ENCODE measurements around the gene GABRB1. TPM values are rescaled to one million over a fixed set of nuclear protein-coding genes. Genes with fewer than 3 reads are reported as not detected.
A peak's percentile ranks its signal among the peaks of the same experiment; 100 is the strongest.

Gene GABRB1
- total and polyA plus RNA-seq, 2 of the 8 experiments (the other 6 are each of a cell fraction or from before 2014, with no cell fraction given): 0.22 to 0.38 TPM

- H3K23ac ChIP-seq (ENCODE audit: insufficient read length): no peak overlapping the region
- H2AFZ ChIP-seq (ENCODE audit: low read length): peak overlapping the region; percentile 45; the same call in 1 of the 2 replicates
- WGBS, 2 experiments (ENCODE audit: extremely low coverage in 1 of 2, insufficient coverage in 1 of 2, insufficient read length in 1 of 2, insufficient replicate concordance in 2 of 2, low coverage in 1 of 2, low lambda C conversion rate in 2 of 2, missing lambda C conversion rate in 1 of 2): 97% methylated on average over 4 of the region's 4 CpGs; no CpG with 5 or more reads in 1 of the 2 experiments
Observed at GRCh38 chr4:47239649-47240048, 208.3 kb downstream of the GABRB1 start.

More at GRCh38 chr4:47239649-47240048, 208.3 kb downstream of the GABRB1 start:
- CTCF ChIA-PET (ENCODE audit: partially characterized antibody): interaction anchor here (1.1 kb wide), 1 partner anchor 10 kb away, joined by 4 read pairs; no protein-coding TSS in a partner anchor
- no peak for DNase-seq (ENCODE audit: low read depth in 1 of 2, low spot score in 2 of 2)
- Histone ChIP-seq H2BK20ac (ENCODE audit: low read length) (no peak overlapping the region), H4K8ac (ENCODE audit: extremely low read depth, insufficient read depth, low read length) (no peak overlapping the region), H2AK5ac (ENCODE audit: low read depth, low read length) (no peak overlapping the region), H2BK12ac (ENCODE audit: low read depth, low read length) (no peak overlapping the region), H3K27me3 (replicated peaks in 1 of 4; ENCODE audit: control insufficient read depth in 3 of 4, extremely low read depth in 1 of 4, insufficient read depth in 3 of 4, low read length in 3 of 4) (no peaks in the 10 kb centered on the region), H3K4me3 (ENCODE audit: extremely low read depth in 1 of 4, insufficient read depth in 2 of 4, low read depth in 3 of 4, low read length in 4 of 4) (no peak overlapping the region), H3K79me1 (ENCODE audit: low read depth, low read length) (no peaks in the 10 kb centered on the region), H3K4me2 (ENCODE audit: insufficient read depth in 1 of 2, low read depth in 2 of 2, low read length in 2 of 2) (no peak overlapping the region), H3K23me2 (ENCODE audit: low read depth, low read length) (no peaks in the 10 kb centered on the region), H3K79me2 (ENCODE audit: control insufficient read depth in 1 of 2, insufficient read depth in 2 of 2, low read length in 2 of 2) (no peaks in the 10 kb centered on the region), H3K4me1 (replicated peaks in 1 of 4; ENCODE audit: control insufficient read depth in 3 of 4, insufficient read depth in 4 of 4, low read length in 3 of 4) (no peaks in the 10 kb centered on the region), H3K56ac (replicated peaks; ENCODE audit: insufficient read length, low read depth, low read length) (no peak overlapping the region), H3K4ac (replicated peaks; ENCODE audit: insufficient read length, low read depth, low read length) (no peak overlapping the region), H3K27ac (ENCODE audit: low read depth, low read length) (no peak overlapping the region), H2BK5ac (ENCODE audit: low read depth, low read length) (no peak overlapping the region), H3K36me3 (ENCODE audit: control insufficient read depth in 2 of 4, insufficient read depth in 4 of 4, low read length in 3 of 4) (no peaks in the 10 kb centered on the region), H3K9me3 (ENCODE audit: insufficient read depth in 2 of 2, low read depth in 1 of 2, low read length in 1 of 2) (no peaks in the 10 kb centered on the region), H2BK15ac (ENCODE audit: low read length) (no peak overlapping the region), H4K91ac (replicated peaks; ENCODE audit: insufficient read length, low read length) (no peak overlapping the region), H4K20me1 (replicated peaks in 1 of 2; ENCODE audit: control insufficient read depth in 1 of 2, insufficient read depth in 2 of 2, low read length in 2 of 2) (no peaks in the 10 kb centered on the region), H4K5ac (ENCODE audit: insufficient read length, low read depth, low read length) (no peak overlapping the region), H3K14ac (ENCODE audit: insufficient read length) (no peak overlapping the region), H3K18ac (ENCODE audit: extremely low read depth, low read length) (no peak overlapping the region; the same call in 1 of the 2 replicates), H3K9ac (replicated peaks in 1 of 4; ENCODE audit: extremely low read depth in 1 of 4, low read depth in 3 of 4, low read length in 3 of 4) (no peak overlapping the region), H2BK120ac (replicated peaks; ENCODE audit: low read depth, low read length) (no peak overlapping the region)
- no peak for FAIRE-seq
- TF ChIP-seq BRCA1 (IDR thresholded peaks at IDR 0.05; ENCODE audit: low read depth, low read length) (no peak), HDAC2 (IDR thresholded peaks at IDR 0.05; ENCODE audit: borderline replicate concordance in 1 of 2, low read depth in 2 of 2, low read length in 2 of 2) (no peak), POU5F1 (IDR thresholded peaks at IDR 0.05; ENCODE audit: low read depth, low read length) (no peak), ASH2L (IDR thresholded peaks at IDR 0.05; ENCODE audit: low read length) (no peak), RFX5 (IDR thresholded peaks at IDR 0.05; ENCODE audit: borderline replicate concordance, low read depth, low read length) (no peak), RBBP5 (IDR thresholded peaks at IDR 0.05; ENCODE audit: borderline replicate concordance, low read depth, low read length) (no peak), TEAD4 (IDR thresholded peaks at IDR 0.05; ENCODE audit: low read depth, low read length) (no peak), SP1 (IDR thresholded peaks at IDR 0.05; ENCODE audit: low read depth, low read length) (no peak), BACH1 (IDR thresholded peaks at IDR 0.05; ENCODE audit: low read length) (no peak), SIN3A (conservative IDR thresholded peaks at IDR 0.05 in 1 of 2, IDR thresholded peaks at IDR 0.05 in 1 of 2; ENCODE audit: low read depth in 1 of 2, low read length in 2 of 2) (no peak), ZNF274 (IDR thresholded peaks at IDR 0.05; ENCODE audit: borderline replicate concordance, extremely low read depth, low read length) (no peak), ATF3 (IDR thresholded peaks at IDR 0.05; ENCODE audit: insufficient read depth, low read depth, low read length) (no peak), EZH2 (IDR thresholded peaks at IDR 0.05; ENCODE audit: low read depth, low read length, severe bottlenecking) (no peak)
- POLR2A ChIA-PET (ENCODE audit: partially characterized antibody): no interaction called here

Data from H1 (cell line).